H9 (cell line): Measurements from ENCODE around the gene BCKDHA. TPM values are rescaled to one million over a fixed set of nuclear protein-coding genes. Genes with fewer than 3 reads are reported as not detected.
A peak's percentile ranks its signal among the peaks of the same experiment; 100 is the strongest.

Experiments used
- DNase-seq: peaks from one replicate; pipeline ENCODE4 v3.0.0-alpha.2; 2017
- H2AFZ ChIP-seq: one replicate; pipeline ENCODE4 v1.6.1; 2013; ENCODE audit warnings: mild to moderate bottlenecking, low read length, control low read depth, moderate library complexity
- H2AK5ac ChIP-seq: 2 replicates; pipeline ENCODE4 v1.6.1; 2013; ENCODE audit warnings: low read length, control low read depth, mixed read lengths; ENCODE audit not compliant: insufficient read length
- H2BK120ac ChIP-seq: one replicate; pipeline ENCODE4 v1.6.1; 2013; ENCODE audit warnings: low read depth, mild to moderate bottlenecking, low read length, control low read depth, inconsistent platforms; ENCODE audit not compliant: poor library complexity, severe bottlenecking
- H2BK12ac ChIP-seq: 2 replicates; pipeline ENCODE4 v1.6.1; 2013; ENCODE audit warnings: low read length, control low read depth, mixed read lengths, low read depth; ENCODE audit not compliant: insufficient read length
- H2BK15ac ChIP-seq: 2 replicates; pipeline ENCODE4 v1.6.1; 2013; ENCODE audit warnings: low read depth, low read length, control low read depth
- H2BK20ac ChIP-seq: one replicate; pipeline ENCODE4 v1.6.1; 2013; ENCODE audit warnings: low read depth, mild to moderate bottlenecking, low read length, control low read depth, inconsistent platforms; ENCODE audit not compliant: poor library complexity, severe bottlenecking
- H2BK5ac ChIP-seq: 2 replicates; pipeline ENCODE4 v1.6.1; 2013; ENCODE audit warnings: low read length, control low read depth, mixed read lengths; ENCODE audit not compliant: insufficient read length
- H3K14ac ChIP-seq: 2 replicates; pipeline ENCODE4 v1.6.1; 2013; ENCODE audit warnings: low read length, control low read depth; ENCODE audit not compliant: insufficient read depth
- H3K18ac ChIP-seq: 2 replicates; pipeline ENCODE4 v1.6.1; 2013; ENCODE audit warnings: low read depth, mild to moderate bottlenecking, mixed read lengths, low read length, control low read depth; ENCODE audit not compliant: insufficient read length
- H3K23ac ChIP-seq: 2 replicates; pipeline ENCODE4 v1.6.1; 2013; ENCODE audit warnings: low read length, control low read depth, mixed read lengths, low read depth; ENCODE audit not compliant: insufficient read length
- H3K23me2 ChIP-seq: 2 replicates; pipeline ENCODE4 v1.6.1; 2013; ENCODE audit warnings: low read depth, mild to moderate bottlenecking, mixed read lengths, low read length, control low read depth; ENCODE audit not compliant: insufficient read length, poor library complexity, severe bottlenecking
- H3K27ac ChIP-seq: 2 replicates; pipeline ENCODE4 v1.5.1; 2013; ENCODE audit warnings: low read length, control low read depth, mixed read lengths, low read depth; ENCODE audit not compliant: insufficient read length
- H3K27me3 ChIP-seq: 2 replicates; pipeline ENCODE4 v1.6.1; 2013; ENCODE audit warnings: low read length, control low read depth, inconsistent platforms; ENCODE audit not compliant: insufficient read depth
- H3K4ac ChIP-seq: 2 replicates; pipeline ENCODE4 v1.6.1; 2013; ENCODE audit warnings: low read depth, mild to moderate bottlenecking, control low read depth, inconsistent platforms, low read length, moderate library complexity
- H3K4me1 ChIP-seq: 2 replicates; pipeline ENCODE4 v1.6.1; 2013; ENCODE audit warnings: low read length, control low read depth, inconsistent platforms; ENCODE audit not compliant: insufficient read depth
- H3K4me2 ChIP-seq: 2 replicates; pipeline ENCODE4 v1.6.1; 2013; ENCODE audit warnings: low read length, control low read depth, mixed read lengths; ENCODE audit not compliant: insufficient read length, insufficient read depth
- H3K56ac ChIP-seq: 2 replicates; pipeline ENCODE4 v1.6.1; 2013; ENCODE audit warnings: low read depth, mild to moderate bottlenecking, mixed read lengths, low read length, control low read depth; ENCODE audit not compliant: insufficient read length
- H3K79me1 ChIP-seq: 2 replicates; pipeline ENCODE4 v1.6.1; 2013; ENCODE audit warnings: low read depth, mild to moderate bottlenecking, moderate library complexity, low read length, control low read depth, inconsistent platforms; ENCODE audit not compliant: insufficient read depth, poor library complexity, severe bottlenecking
- H3K79me2 ChIP-seq: 2 replicates; pipeline ENCODE4 v1.6.1; 2013; ENCODE audit warnings: low read length, control low read depth, inconsistent platforms; ENCODE audit not compliant: insufficient read depth
- H3K9ac ChIP-seq: 2 replicates; pipeline ENCODE4 v1.6.1; 2013; ENCODE audit warnings: low read length, control low read depth, mixed read lengths; ENCODE audit not compliant: insufficient read length; ENCODE audit errors: extremely low read depth
- H3K9me3 ChIP-seq: one replicate; pipeline ENCODE4 v1.6.1; 2013; ENCODE audit warnings: low read depth, low read length, inconsistent platforms; ENCODE audit not compliant: control insufficient read depth
- H3T11ph ChIP-seq: one replicate; pipeline ENCODE4 v1.6.1; 2013; ENCODE audit warnings: mild to moderate bottlenecking, low read length, control low read depth, inconsistent platforms
- H4K20me1 ChIP-seq: one replicate; pipeline ENCODE4 v1.6.1; 2013; ENCODE audit not compliant: control insufficient read depth, insufficient read length, insufficient read depth
- H4K5ac ChIP-seq: 2 replicates; pipeline ENCODE4 v1.6.1; 2013; ENCODE audit warnings: low read depth, mild to moderate bottlenecking, mixed read lengths, low read length, control low read depth; ENCODE audit not compliant: insufficient read length
- H4K8ac ChIP-seq: replicated peaks from 2 replicates; pipeline ENCODE4 v1.6.1; 2013; ENCODE audit warnings: low read length, control low read depth, mixed read lengths, low read depth; ENCODE audit not compliant: insufficient read length
- H4K91ac ChIP-seq: 2 replicates; pipeline ENCODE4 v1.6.1; 2013; ENCODE audit warnings: low read depth, mild to moderate bottlenecking, moderate library complexity, mixed read lengths, low read length, control low read depth; ENCODE audit not compliant: insufficient read length
- H3K27ac Mint-ChIP-seq, 3 experiments: 2 replicates in 2 of 3; 3 replicates in 1 of 3; pipeline ENCODE4 v1.8.0; 2020 to 2021; ENCODE audit warnings: mixed read lengths in 3 of 3, mild to moderate bottlenecking in 1 of 3, moderate library complexity in 1 of 3
- H3K27me3 Mint-ChIP-seq: 2 replicates; pipeline ENCODE4 v1.8.0; 2021; ENCODE audit warnings: low read depth, mild to moderate bottlenecking, moderate library complexity, mixed read lengths
- H3K36me3 Mint-ChIP-seq, 3 experiments: 2 replicates in 2 of 3; 3 replicates in 1 of 3; pipeline ENCODE4 v1.8.0; 2020 to 2021; ENCODE audit warnings: low read depth in 3 of 3, mixed read lengths in 3 of 3; ENCODE audit not compliant: insufficient read depth in 1 of 3
- H3K4me1 Mint-ChIP-seq, 2 experiments: 2 replicates each; pipeline ENCODE4 v1.8.0; 2020; ENCODE audit warnings: mixed read lengths in 2 of 2
- H3K4me3 Mint-ChIP-seq, 2 experiments: 2 replicates in 1 of 2; 3 replicates in 1 of 2; pipeline ENCODE4 v1.8.0; 2020 to 2021; ENCODE audit warnings: mild to moderate bottlenecking in 2 of 2, mixed read lengths in 2 of 2, moderate library complexity in 1 of 2
- H3K9me3 Mint-ChIP-seq, 2 experiments: 2 replicates in 1 of 2; 3 replicates in 1 of 2; pipeline ENCODE4 v1.8.0; 2020; ENCODE audit warnings: mild to moderate bottlenecking in 2 of 2, mixed read lengths in 2 of 2, moderate library complexity in 1 of 2
- WGBS: extraction: QIAGEN DNeasy Blood & Tissue Kit; methylation state at CpG from one replicate; pipeline ENCODE4 v1.1.7; 2013; ENCODE audit warnings: missing lambda C conversion rate, low lambda C conversion rate, mixed read lengths; ENCODE audit not compliant: insufficient read length; ENCODE audit errors: extremely low coverage; 5-methylcytosine and 5-hydroxymethylcytosine counted together
- total RNA-seq: library from RNA; stranded (reverse); gene quantifications from 2 replicates; pipeline ENCODE4 v1.2.1, GENCODE V29; 2021
- TF ChIP-seq, protein P1 (sequence below): fragments of 200-600 bp; sonication (generic); conservative IDR thresholded peaks from 3 replicates; pipeline ENCODE4 v1.8.0; 2021; ENCODE audit warnings: antibody characterized with exemption, mild to moderate bottlenecking

The BCKDHA gene
- total RNA-seq, 1 experiment from 2014 or later: 21.1 TPM

DNA sequence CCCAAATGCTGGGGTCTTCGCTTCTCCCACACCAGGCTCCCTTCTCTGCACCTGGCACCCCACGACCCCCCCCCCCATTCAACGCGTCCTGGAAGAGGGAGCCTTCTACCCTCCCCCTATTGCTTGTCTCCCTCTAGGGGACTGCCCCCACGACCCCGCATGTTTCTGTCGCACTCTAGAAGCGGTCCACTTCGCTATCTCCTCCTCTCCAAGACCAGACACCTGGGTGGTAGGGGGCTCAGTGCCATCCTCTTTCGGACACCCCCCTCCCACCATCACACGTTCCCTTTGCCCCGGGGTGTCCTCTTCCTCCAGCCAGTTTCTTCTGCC lies 45.4 kb upstream of the BCKDHA start:
- Histone ChIP-seq H4K91ac (no peak overlapping the region), H2AK5ac (no peak overlapping the region), H2BK12ac (no peak overlapping the region), H3K23ac (no peak overlapping the region), H3K4ac (no peak overlapping the region), H3K4me2 (peak overlapping the region; percentile 63), H3K4me1 (no peaks in the 10 kb centered on the region; the same call in 1 of the 2 replicates), H3K27ac (no peak overlapping the region), H2BK15ac (no peak overlapping the region), H4K5ac (no peak overlapping the region), H3K27me3 (peaks cover 10% of the 10 kb centered on the region; the same call in 1 of the 2 replicates), H3K18ac (no peak overlapping the region), H3K56ac (no peak overlapping the region), H2AFZ (no peak overlapping the region), H3K79me2 (no peaks in the 10 kb centered on the region), H2BK5ac (no peak overlapping the region), H3K79me1 (no peaks in the 10 kb centered on the region), H4K8ac (no peak overlapping the region), H3K23me2 (peaks cover 26% of the 10 kb centered on the region), H3K9me3 (no peaks in the 10 kb centered on the region), H3K9ac (no peak overlapping the region), H2BK120ac (no peak overlapping the region), H4K20me1 (no peaks in the 10 kb centered on the region), H3T11ph (no peak overlapping the region), H3K14ac (no peak overlapping the region), H2BK20ac (no peak overlapping the region)
- Mint-ChIP-seq H3K9me3 (no peaks in the 10 kb centered on the region; a peak in 1 of 5 replicates), H3K27me3 (peaks cover 44% of the 10 kb centered on the region), H3K27ac (no peak overlapping the region), H3K4me1 (peaks cover 20 to 22% of the 10 kb centered on the region in 2 experiments), H3K36me3 (peaks cover 0 to 21% (median 3%) of the 10 kb centered on the region in 3 experiments; a peak in 4 of 7 replicates), H3K4me3 (peak overlapping the region; percentile 75 to 93)
- WGBS: no CpG with 5 or more reads among the region's 12 CpGs
- DNase-seq: no peak
- TF ChIP-seq, protein P1, sequence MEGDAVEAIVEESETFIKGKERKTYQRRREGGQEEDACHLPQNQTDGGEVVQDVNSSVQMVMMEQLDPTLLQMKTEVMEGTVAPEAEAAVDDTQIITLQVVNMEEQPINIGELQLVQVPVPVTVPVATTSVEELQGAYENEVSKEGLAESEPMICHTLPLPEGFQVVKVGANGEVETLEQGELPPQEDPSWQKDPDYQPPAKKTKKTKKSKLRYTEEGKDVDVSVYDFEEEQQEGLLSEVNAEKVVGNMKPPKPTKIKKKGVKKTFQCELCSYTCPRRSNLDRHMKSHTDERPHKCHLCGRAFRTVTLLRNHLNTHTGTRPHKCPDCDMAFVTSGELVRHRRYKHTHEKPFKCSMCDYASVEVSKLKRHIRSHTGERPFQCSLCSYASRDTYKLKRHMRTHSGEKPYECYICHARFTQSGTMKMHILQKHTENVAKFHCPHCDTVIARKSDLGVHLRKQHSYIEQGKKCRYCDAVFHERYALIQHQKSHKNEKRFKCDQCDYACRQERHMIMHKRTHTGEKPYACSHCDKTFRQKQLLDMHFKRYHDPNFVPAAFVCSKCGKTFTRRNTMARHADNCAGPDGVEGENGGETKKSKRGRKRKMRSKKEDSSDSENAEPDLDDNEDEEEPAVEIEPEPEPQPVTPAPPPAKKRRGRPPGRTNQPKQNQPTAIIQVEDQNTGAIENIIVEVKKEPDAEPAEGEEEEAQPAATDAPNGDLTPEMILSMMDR: no peak
